Breast epithelium (tissue), 3 donors: ENCODE results near the gene EPHA6.
"Not testable (repeated sequence)": the region's sequence is repeated elsewhere in the genome, so short reads cannot be mapped to it uniquely, and the experiment has no call there.

Experiments
- POLR2A ChIP-seq: fragments of 450-650 bp; IDR thresholded peaks from one replicate; pipeline ENCODE4 v1.6.1; 2016; ENCODE audit warnings: antibody characterized with exemption, mild to moderate bottlenecking, moderate library complexity
- TF ChIP-seq, protein P1 (sequence below), 3 donors: fragments of 450-650 bp; IDR thresholded peaks; one replicate each; pipeline ENCODE4 v1.5.1; 2016 to 2017; ENCODE audit warnings: antibody characterized with exemption in 3 of 3, mild to moderate bottlenecking in 3 of 3, moderate library complexity in 3 of 3

DNA sequence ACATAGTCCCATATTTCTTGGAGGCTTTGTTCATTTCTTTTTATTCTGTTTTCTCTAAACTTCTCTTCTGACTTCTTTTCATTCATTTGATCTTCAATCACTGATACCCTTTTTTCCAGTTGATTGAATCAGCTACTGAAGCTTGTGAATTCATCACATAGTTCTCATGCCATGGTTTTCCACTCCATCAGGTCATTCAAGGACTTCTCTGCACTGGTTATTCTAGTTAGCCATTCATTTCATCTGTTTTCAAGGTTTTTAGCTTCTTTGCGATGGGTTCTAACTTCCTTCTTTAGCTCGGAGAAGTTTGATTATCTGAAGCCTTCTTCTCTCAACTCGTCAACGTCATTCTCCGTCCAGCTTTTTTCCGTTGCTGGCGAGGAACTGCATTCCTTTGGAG lies 169.3 kb downstream of the EPHA6 start:
- TF ChIP-seq POLR2A = not testable (repeated sequence)
- TF ChIP-seq, protein P1, sequence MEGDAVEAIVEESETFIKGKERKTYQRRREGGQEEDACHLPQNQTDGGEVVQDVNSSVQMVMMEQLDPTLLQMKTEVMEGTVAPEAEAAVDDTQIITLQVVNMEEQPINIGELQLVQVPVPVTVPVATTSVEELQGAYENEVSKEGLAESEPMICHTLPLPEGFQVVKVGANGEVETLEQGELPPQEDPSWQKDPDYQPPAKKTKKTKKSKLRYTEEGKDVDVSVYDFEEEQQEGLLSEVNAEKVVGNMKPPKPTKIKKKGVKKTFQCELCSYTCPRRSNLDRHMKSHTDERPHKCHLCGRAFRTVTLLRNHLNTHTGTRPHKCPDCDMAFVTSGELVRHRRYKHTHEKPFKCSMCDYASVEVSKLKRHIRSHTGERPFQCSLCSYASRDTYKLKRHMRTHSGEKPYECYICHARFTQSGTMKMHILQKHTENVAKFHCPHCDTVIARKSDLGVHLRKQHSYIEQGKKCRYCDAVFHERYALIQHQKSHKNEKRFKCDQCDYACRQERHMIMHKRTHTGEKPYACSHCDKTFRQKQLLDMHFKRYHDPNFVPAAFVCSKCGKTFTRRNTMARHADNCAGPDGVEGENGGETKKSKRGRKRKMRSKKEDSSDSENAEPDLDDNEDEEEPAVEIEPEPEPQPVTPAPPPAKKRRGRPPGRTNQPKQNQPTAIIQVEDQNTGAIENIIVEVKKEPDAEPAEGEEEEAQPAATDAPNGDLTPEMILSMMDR (IDR thresholded peaks at IDR 0.05) = not testable (repeated sequence)
